Lung (tissue), 12 donors: ENCODE measurements around the gene HMG20A. TPM values are rescaled to one million over a fixed set of nuclear protein-coding genes. Genes with fewer than 3 reads are reported as not detected.
A peak's percentile ranks its signal among the peaks of the same experiment; 100 is the strongest.

ENCODE experiments used
- ATAC-seq: fragments of 200-7000 bp; cut with Tn5 transposase; one replicate; pipeline ENCODE4 v1.9.1; 2020; ENCODE audit warnings: moderate number of reproducible peaks; ENCODE audit not compliant: insufficient read depth, low FRiP score
- DNase-seq, 3 donors: peaks; one replicate each; pipeline ENCODE4 v3.0.0-alpha.2; 2013 to 2017
- H3K27ac ChIP-seq, 2 donors: one replicate each; pipeline ENCODE4 v1.5.1; 2013; ENCODE audit warnings: mild to moderate bottlenecking in 2 of 2, moderate library complexity in 2 of 2, control low read depth in 1 of 2, inconsistent platforms in 1 of 2, low read depth in 1 of 2, low read length in 1 of 2
- H3K27me3 ChIP-seq, 3 donors: one replicate each; pipeline ENCODE4 v1.5.1; 2013; ENCODE audit warnings: low read length in 2 of 3; ENCODE audit not compliant: control insufficient read depth in 3 of 3, insufficient read depth in 3 of 3
- H3K36me3 ChIP-seq, 4 donors: one replicate each; pipeline ENCODE4 v1.5.1; 2013; ENCODE audit warnings: low read length in 4 of 4, mild to moderate bottlenecking in 1 of 4, moderate library complexity in 1 of 4; ENCODE audit not compliant: control insufficient read depth in 4 of 4, insufficient read depth in 4 of 4
- H3K4me1 ChIP-seq, 5 donors: one replicate each; pipeline ENCODE4 v1.5.1; 2013; ENCODE audit warnings: low read length in 5 of 5, mild to moderate bottlenecking in 2 of 5, moderate library complexity in 1 of 5; ENCODE audit not compliant: control insufficient read depth in 5 of 5, insufficient read depth in 5 of 5
- H3K4me3 ChIP-seq: one replicate; pipeline ENCODE4 v1.5.1; 2013; ENCODE audit warnings: mild to moderate bottlenecking, control low read depth, moderate library complexity
- H3K9ac ChIP-seq, 2 donors: one replicate each; pipeline ENCODE4 v1.5.1; 2013; ENCODE audit warnings: low read length in 2 of 2, control low read depth in 1 of 2; ENCODE audit not compliant: insufficient read depth in 1 of 2
- H3K9me3 ChIP-seq, 4 donors: one replicate each; pipeline ENCODE4 v1.5.1; 2013; ENCODE audit warnings: low read length in 3 of 4, mild to moderate bottlenecking in 1 of 4, moderate library complexity in 1 of 4; ENCODE audit not compliant: control insufficient read depth in 4 of 4, insufficient read depth in 3 of 4
- CTCF ChIP-seq: IDR thresholded peaks from 2 replicates; pipeline ENCODE4 v1.5.1; 2012; ENCODE audit warnings: mild to moderate bottlenecking; ENCODE audit errors: control extremely low read depth, extremely low read depth
- WGBS, 2 donors: extraction: QIAGEN DNeasy Blood & Tissue Kit; methylation state at CpG; one replicate each; pipeline ENCODE4 v1.1.7; 2013; 5-methylcytosine and 5-hydroxymethylcytosine counted together
- polyA plus RNA-seq, 2 donors: library from polyadenylated mRNA; stranded (reverse); fragments of 200-250 nt; gene quantifications; one replicate each; pipeline ENCODE4 v1.2.1, GENCODE V29; 2013
- total RNA-seq, 2 donors: library from RNA; depleted of rRNA in 1 of 2; stranded (reverse); fragments of >200 nt in 1 of 2; gene quantifications; one replicate each; pipeline ENCODE4 v1.2.1, GENCODE V29; 2014 to 2021
- donor health status: control.
- donor health status: control.
- donor health status: Bipolar disorder and iron deficiency.
- donor health status: healthy.
- donor health status: DM: yes; HTN: yes; CAD: no.

Gene HMG20A
- total and polyA plus RNA-seq, 4 donors = 12.7 to 63.9 (median 23.4) TPM

- WGBS, 2 donors = 94 to 95% methylated on average over 6 of the region's 6 CpGs
- H3K36me3 ChIP-seq = no peaks in the 10 kb centered on the region
Measured at GRCh38 chr15:77504871-77505270, 84.2 kb downstream of the HMG20A start.

GRCh38 chr15:77505556-77505955 lies 84.9 kb downstream of the HMG20A start:
- Histone ChIP-seq H3K4me1 (peaks cover 17 to 45% (median 36%) of the 10 kb centered on the region in 5 donors), H3K9me3 (no peaks in the 10 kb centered on the region), H3K9ac (no peak overlapping the region), H3K27ac (no peak overlapping the region), H3K27me3 (no peaks in the 10 kb centered on the region), H3K4me3 (no peak overlapping the region), H3K36me3 (no peaks in the 10 kb centered on the region)
- TF ChIP-seq CTCF = no peak
- DNase-seq = no peak
- ATAC-seq = no peak
- 73 to 98% methylated on average over 4 of the region's 4 CpGs for WGBS, 2 donors

More at GRCh38 chr15:77504871-77505270, 84.2 kb downstream of the HMG20A start:
- Histone ChIP-seq H3K27ac (no peak overlapping the region), H3K9me3 (no peaks in the 10 kb centered on the region), H3K27me3 (no peaks in the 10 kb centered on the region), H3K4me3 (no peak overlapping the region), H3K9ac (no peak overlapping the region), H3K4me1 (peaks cover 16 to 43% (median 32%) of the 10 kb centered on the region in 5 donors)
- TF ChIP-seq CTCF = no peak
- no peak for ATAC-seq
- no peak for DNase-seq

DNA sequence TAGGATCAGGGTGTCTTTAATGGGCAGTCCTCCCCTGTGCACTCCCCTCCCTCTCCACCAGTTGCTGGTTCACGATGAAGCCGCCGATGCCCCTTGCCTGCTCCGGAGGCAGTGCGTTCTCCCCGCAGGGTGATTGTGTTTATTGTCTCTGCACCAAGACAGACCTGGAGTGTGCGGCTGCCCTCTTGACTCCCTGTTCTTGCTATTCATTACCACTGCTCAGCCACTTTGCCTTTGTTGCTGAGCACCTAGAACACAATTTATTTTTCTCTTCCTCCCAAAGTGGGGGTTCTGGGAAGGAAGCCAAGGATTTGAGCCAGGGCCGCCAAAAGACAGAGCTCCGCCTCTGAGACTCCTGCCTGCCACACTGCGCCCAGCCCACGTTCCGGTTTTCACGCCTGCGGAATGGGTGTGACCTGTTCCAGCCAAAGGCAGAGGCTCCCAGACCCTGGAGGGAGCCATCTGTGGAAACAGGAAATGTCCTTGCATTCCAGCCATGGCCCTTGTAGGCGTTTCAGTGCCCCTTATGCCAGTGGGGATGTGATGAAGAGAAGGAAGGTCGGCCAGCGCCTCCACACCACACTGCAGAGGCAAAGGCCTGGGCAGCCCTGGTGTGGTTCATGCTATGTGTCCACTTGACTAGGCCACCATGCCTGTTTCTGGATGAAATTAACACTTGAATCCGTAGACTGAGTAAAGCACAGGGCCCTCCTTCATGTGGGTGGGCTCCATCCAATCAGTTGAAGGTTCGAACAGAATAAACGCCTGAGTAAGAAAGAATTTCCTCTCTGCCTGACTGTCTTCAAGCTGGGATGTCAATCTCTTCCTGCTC lies 85.8 kb downstream of the HMG20A start:
- H3K9ac ChIP-seq = peak overlapping the region in 1 of 2 donors; percentile 19
- peaks cover 22 to 46% (median 39%) of the 10 kb centered on the region in 5 donors for H3K4me1 ChIP-seq
- 42 to 67% methylated on average over 20 of the region's 20 CpGs for WGBS, 2 donors

More for the DNA sequence above, 85.8 kb downstream of the HMG20A start:
- no peak overlapping the region for H3K4me3 ChIP-seq
- no peaks in the 10 kb centered on the region for H3K9me3 ChIP-seq
- peak overlapping the region; percentile 89 to 95 for H3K27ac ChIP-seq
- peak; percentile 75 to 89 (median 84) for DNase-seq
- H3K27me3 ChIP-seq = no peaks in the 10 kb centered on the region
- H3K36me3 ChIP-seq = no peaks in the 10 kb centered on the region
- TF ChIP-seq CTCF = no peak
- ATAC-seq = peak; percentile 27
